IMR-90 (cell line): ENCODE data around the gene FARP1.

ENCODE experiments used
- BHLHE40 ChIP-seq: fragments of 150-350 bp; IDR thresholded peaks from 2 replicates; pipeline ENCODE4 v1.6.1; 2016; ENCODE audit warnings: mild to moderate bottlenecking, low read depth, low read length
- CEBPB ChIP-seq: IDR thresholded peaks from 2 replicates; pipeline ENCODE4 v1.6.1; 2012; ENCODE audit warnings: low read depth, low read length, improper control_type of control experiment
- CHD1 ChIP-seq: IDR thresholded peaks from 2 replicates; pipeline ENCODE4 v1.6.1; 2012; ENCODE audit warnings: low read depth, low read length, improper control_type of control experiment
- FOS ChIP-seq: fragments of 150-350 bp; IDR thresholded peaks from 2 replicates; pipeline ENCODE4 v1.6.1; 2016; ENCODE audit warnings: low read depth, low read length
- MAFK ChIP-seq: IDR thresholded peaks from 2 replicates; pipeline ENCODE4 v1.6.1; 2012; ENCODE audit warnings: low read depth, low read length, improper control_type of control experiment
- NFE2L2 ChIP-seq: fragments of 150-350 bp; IDR thresholded peaks from 2 replicates; pipeline ENCODE4 v1.6.1; 2016; ENCODE audit warnings: low read depth, mild to moderate bottlenecking, low read length
- POLR2A ChIP-seq: IDR thresholded peaks from 2 replicates; pipeline ENCODE4 v1.6.1; 2012; ENCODE audit warnings: mild to moderate bottlenecking, low read depth, low read length
- RAD21 ChIP-seq: IDR thresholded peaks from 2 replicates; pipeline ENCODE4 v1.6.1; 2012; ENCODE audit warnings: low read length, improper control_type of control experiment
- RFX5 ChIP-seq: IDR thresholded peaks from 2 replicates; pipeline ENCODE4 v1.8.0; 2012; ENCODE audit warnings: low read depth, mild to moderate bottlenecking, low read length, moderate library complexity
- SMC3 ChIP-seq: fragments of 150-350 bp; IDR thresholded peaks from 2 replicates; pipeline ENCODE4 v1.6.1; 2016; ENCODE audit warnings: low read depth, mild to moderate bottlenecking, antibody characterized with exemption, low read length, moderate library complexity
- TF ChIP-seq, protein P1 (sequence below): conservative IDR thresholded peaks from 2 replicates; pipeline ENCODE4 v1.5.1; 2012; ENCODE audit warnings: mild to moderate bottlenecking, low read depth, low read length, improper control_type of control experiment
- TF ChIP-seq, protein P2 (sequence below): fragments of 150-350 bp; IDR thresholded peaks from 2 replicates; pipeline ENCODE4 v1.6.1; 2017; ENCODE audit warnings: mild to moderate bottlenecking, antibody characterized with exemption, low read length, low read depth

DNA sequence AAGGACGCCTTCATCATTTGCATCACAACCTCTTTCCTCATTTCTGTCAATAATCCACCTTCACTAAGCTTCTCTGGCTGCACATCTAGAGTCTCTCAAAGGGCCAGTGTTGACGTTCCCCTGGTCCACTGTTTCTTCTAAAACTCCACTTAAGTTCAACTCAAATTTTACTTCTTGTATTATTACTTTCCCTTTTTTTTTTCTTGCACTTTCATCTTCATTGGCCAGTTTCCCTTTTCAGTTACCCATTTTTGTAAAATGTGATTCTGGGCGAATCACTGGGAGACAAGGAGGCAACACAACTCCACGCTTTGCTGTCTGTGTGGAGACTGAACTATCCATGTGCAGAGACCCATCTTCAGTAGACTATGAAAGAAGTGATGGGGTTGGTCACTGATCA is 162.8 kb downstream of the FARP1 start:
- TF ChIP-seq, protein P1, sequence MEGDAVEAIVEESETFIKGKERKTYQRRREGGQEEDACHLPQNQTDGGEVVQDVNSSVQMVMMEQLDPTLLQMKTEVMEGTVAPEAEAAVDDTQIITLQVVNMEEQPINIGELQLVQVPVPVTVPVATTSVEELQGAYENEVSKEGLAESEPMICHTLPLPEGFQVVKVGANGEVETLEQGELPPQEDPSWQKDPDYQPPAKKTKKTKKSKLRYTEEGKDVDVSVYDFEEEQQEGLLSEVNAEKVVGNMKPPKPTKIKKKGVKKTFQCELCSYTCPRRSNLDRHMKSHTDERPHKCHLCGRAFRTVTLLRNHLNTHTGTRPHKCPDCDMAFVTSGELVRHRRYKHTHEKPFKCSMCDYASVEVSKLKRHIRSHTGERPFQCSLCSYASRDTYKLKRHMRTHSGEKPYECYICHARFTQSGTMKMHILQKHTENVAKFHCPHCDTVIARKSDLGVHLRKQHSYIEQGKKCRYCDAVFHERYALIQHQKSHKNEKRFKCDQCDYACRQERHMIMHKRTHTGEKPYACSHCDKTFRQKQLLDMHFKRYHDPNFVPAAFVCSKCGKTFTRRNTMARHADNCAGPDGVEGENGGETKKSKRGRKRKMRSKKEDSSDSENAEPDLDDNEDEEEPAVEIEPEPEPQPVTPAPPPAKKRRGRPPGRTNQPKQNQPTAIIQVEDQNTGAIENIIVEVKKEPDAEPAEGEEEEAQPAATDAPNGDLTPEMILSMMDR = no peak
- TF ChIP-seq CEBPB = no peak
- no peak for TF ChIP-seq FOS
- TF ChIP-seq, protein P2, sequence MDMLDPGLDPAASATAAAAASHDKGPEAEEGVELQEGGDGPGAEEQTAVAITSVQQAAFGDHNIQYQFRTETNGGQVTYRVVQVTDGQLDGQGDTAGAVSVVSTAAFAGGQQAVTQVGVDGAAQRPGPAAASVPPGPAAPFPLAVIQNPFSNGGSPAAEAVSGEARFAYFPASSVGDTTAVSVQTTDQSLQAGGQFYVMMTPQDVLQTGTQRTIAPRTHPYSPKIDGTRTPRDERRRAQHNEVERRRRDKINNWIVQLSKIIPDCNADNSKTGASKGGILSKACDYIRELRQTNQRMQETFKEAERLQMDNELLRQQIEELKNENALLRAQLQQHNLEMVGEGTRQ = no peak
- TF ChIP-seq POLR2A = no peak
- no peak for TF ChIP-seq MAFK
- TF ChIP-seq RAD21 = no peak
- TF ChIP-seq SMC3 = no peak
- no peak for TF ChIP-seq RFX5
- TF ChIP-seq BHLHE40 = no peak
- TF ChIP-seq NFE2L2 = no peak
- TF ChIP-seq CHD1 = no peak
